ENCODE results near the gene DHX35. TPM values are rescaled to one million over a fixed set of nuclear protein-coding genes. Genes with fewer than 3 reads are reported as not detected.

Gene DHX35
- total RNA-seq, 4 donors from 2014 or later, result 8.2 to 10.8 (median 9.3) TPM

DNA sequence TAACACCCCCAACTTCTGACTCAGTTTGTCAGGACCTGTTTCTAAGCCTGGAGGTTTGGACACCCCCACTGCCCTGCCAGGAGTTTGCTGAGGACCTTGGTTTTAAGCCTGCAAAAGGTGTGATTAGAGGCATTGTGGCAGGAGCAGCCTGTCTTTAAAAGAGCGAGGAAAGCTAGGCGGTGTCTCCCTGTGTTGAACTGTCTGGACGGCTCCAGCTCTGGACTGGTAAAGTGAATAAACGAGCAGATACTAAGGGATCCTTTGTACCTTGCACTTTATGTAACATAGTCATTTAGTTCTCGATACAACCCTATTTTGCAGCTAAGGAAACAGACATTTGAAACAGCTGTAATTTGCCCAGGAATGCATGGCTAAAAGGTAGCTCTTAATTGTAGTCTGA, 21.5 kb upstream of the DHX35 start:
- Histone ChIP-seq H3K9me3 (no peaks in the 10 kb centered on the region), H3K4me1 (no peaks in the 10 kb centered on the region), H3K4me3 (no peak overlapping the region), H3K36me3 (no peaks in the 10 kb centered on the region), H3K27ac (no peak overlapping the region), H3K27me3 (no peaks in the 10 kb centered on the region)
- TF ChIP-seq CTCF (IDR thresholded peaks at IDR 0.05 in 4 of 5, conservative IDR thresholded peaks at IDR 0.05 in 1 of 5) (no peak), POLR2A (IDR thresholded peaks at IDR 0.05) (no peak)
- intact Hi-C loops (cut with DNase I; ENCODE audit: low total_unique reads), result no loop called here
- in situ Hi-C loops (cut with MboI; ENCODE audit: low sequenced_read_pairs in 4 of 4), result no loop called here
- no peak for DNase-seq
- no peak for ATAC-seq

DNA sequence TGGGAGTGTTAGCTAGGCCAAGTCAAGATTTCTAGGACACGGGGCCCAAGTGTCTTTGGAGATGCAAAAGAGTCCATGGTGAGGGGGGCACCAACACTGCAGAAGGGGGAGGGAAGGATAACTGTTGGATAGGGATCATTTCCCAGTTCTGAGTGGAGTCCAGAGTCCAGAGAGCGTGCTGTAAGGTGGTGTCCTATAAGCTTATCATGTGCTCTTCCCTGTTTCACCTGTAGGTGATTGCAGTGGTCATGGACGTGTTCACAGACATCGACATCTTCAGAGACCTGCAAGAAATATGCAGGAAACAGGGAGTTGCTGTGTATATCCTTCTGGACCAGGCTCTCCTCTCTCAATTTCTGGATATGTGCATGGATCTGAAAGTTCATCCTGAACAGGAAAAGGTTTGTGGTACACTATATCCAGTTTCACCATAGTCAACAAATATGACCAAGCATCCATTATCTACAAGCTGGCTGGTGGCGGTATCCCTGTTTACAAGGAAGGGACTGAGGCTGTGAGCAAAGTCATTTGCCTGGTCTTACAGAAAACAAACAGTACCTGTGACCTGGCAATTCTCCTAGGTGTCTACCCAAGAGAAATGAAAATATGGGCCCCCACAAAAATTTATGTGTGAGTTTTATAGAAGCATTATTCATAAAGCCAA, 20.3 kb upstream of the DHX35 start:
- Histone ChIP-seq H3K36me3 (no peaks in the 10 kb centered on the region), H3K27me3 (no peaks in the 10 kb centered on the region), H3K4me3 (no peak overlapping the region), H3K9me3 (no peaks in the 10 kb centered on the region), H3K27ac (no peak overlapping the region), H3K4me1 (no peaks in the 10 kb centered on the region)
- no peak for DNase-seq
- in situ Hi-C loops (cut with MboI; ENCODE audit: low sequenced_read_pairs in 4 of 4), result no loop called here
- intact Hi-C loops (cut with DNase I; ENCODE audit: low total_unique reads), result no loop called here
- TF ChIP-seq POLR2A (IDR thresholded peaks at IDR 0.05) (no peak), CTCF (IDR thresholded peaks at IDR 0.05 in 4 of 5, conservative IDR thresholded peaks at IDR 0.05 in 1 of 5) (no peak)
- no peak for ATAC-seq

DNA sequence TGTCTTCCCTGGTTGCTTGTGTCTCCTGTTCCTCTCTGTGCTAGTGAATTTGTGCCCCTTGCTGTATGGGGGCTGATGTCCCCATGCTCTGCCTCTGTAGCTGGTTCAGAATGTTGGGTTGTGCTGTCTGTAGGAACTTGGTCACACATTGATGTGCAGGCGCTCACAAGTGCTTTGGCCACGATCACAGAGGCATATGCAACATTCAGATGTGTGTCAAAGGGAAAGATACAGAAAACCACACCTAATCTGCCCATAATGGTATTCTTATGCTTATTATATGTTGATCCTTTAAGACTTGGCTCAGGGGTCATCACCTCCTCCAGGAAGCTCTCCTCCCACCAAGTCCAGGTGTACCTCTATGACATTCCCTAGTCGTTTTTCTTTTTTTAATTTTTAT, 17.1 kb upstream of the DHX35 start:
- no peak for TF ChIP-seq CTCF (IDR thresholded peaks at IDR 0.05 in 4 of 5, conservative IDR thresholded peaks at IDR 0.05 in 1 of 5)
- no peak for TF ChIP-seq POLR2A (IDR thresholded peaks at IDR 0.05)
- no peaks in the 10 kb centered on the region for H3K9me3 ChIP-seq
- in situ Hi-C loops (cut with MboI; ENCODE audit: low sequenced_read_pairs in 4 of 4) (no loop called here), intact Hi-C loops (cut with DNase I; ENCODE audit: low total_unique reads) (no loop called here)
- H3K27ac ChIP-seq, result no peak overlapping the region
- ATAC-seq (no peak), DNase-seq (no peak)
- no peaks in the 10 kb centered on the region for H3K27me3 ChIP-seq
- no peaks in the 10 kb centered on the region for H3K4me1 ChIP-seq
- no peak overlapping the region for H3K4me3 ChIP-seq
- no peaks in the 10 kb centered on the region for H3K36me3 ChIP-seq

DNA sequence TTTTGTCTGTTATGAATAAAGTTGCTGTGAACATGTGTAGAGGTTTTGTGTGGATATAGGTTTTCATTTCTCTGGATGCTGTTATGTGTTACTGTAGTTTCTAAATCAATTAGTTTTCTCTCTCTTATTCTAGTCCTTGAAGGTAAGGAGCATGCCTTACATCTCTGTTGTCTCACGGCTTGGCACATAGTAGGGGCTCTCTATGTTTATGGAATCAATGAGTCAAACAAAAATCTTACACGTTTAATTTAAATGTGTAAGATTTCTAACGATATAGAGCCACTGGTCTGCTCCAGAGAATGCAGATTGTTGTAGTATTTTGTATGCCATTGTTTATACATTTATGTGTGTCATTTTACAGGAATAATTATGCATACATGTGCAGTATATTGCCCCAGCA, 15.3 kb upstream of the DHX35 start:
- in situ Hi-C loops (cut with MboI; ENCODE audit: low sequenced_read_pairs in 4 of 4), result no loop called here
- TF ChIP-seq CTCF (IDR thresholded peaks at IDR 0.05 in 4 of 5, conservative IDR thresholded peaks at IDR 0.05 in 1 of 5) (no peak), POLR2A (IDR thresholded peaks at IDR 0.05) (no peak)

DNA sequence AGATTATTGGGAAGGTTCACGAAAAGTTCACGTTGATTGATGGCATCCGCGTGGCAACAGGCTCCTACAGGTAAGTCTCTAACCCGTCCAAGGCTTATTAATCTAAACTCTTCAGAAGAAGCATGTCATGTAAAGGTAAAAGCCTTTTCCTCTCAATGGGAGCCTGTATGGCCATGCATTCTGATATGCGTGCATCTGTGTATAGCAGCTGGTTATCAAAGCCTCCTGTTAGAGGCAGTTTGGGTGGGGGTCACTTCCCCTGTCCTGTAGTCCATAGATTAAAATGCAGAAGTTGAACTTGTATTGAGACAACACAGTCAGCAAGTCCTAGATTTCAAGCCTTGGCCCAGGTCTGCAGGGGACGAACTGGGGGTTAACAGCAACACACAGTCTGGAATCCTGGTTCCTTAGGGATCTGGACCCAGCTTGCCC, 14.2 kb upstream of the DHX35 start:
- Histone ChIP-seq H3K4me1 (no peaks in the 10 kb centered on the region), H3K36me3 (no peaks in the 10 kb centered on the region), H3K27me3 (no peaks in the 10 kb centered on the region), H3K9me3 (no peaks in the 10 kb centered on the region), H3K27ac (no peak overlapping the region), H3K4me3 (no peak overlapping the region)
- DNase-seq (no peak), ATAC-seq (no peak)
- intact Hi-C loops (cut with DNase I; ENCODE audit: low total_unique reads), result no loop called here
- in situ Hi-C loops (cut with MboI; ENCODE audit: low sequenced_read_pairs in 4 of 4), result no loop called here
- no peak for TF ChIP-seq POLR2A (IDR thresholded peaks at IDR 0.05)
- no peak for TF ChIP-seq CTCF (IDR thresholded peaks at IDR 0.05 in 4 of 5, conservative IDR thresholded peaks at IDR 0.05 in 1 of 5)

More for the DNA sequence above, 15.3 kb upstream of the DHX35 start:
- Histone ChIP-seq H3K4me1 (no peaks in the 10 kb centered on the region), H3K36me3 (no peaks in the 10 kb centered on the region), H3K27ac (no peak overlapping the region), H3K9me3 (no peaks in the 10 kb centered on the region), H3K4me3 (no peak overlapping the region), H3K27me3 (no peaks in the 10 kb centered on the region)
- DNase-seq (no peak), ATAC-seq (no peak)
- intact Hi-C loops (cut with DNase I; ENCODE audit: low total_unique reads), result no loop called here

Data from gastrocnemius medialis (tissue), 4 donors.